IPS-18c (cell line): Measurements from ENCODE around the gene DEPDC7.
A peak's percentile ranks its signal among the peaks of the same experiment; 100 is the strongest.
"Not testable (repeated sequence)": the region's sequence is repeated elsewhere in the genome, so short reads cannot be mapped to it uniquely, and the experiment has no call there.

Experiments
- H3K4me3 ChIP-seq: 2 replicates; pipeline ENCODE4 v1.7.0; 2013; ENCODE audit warnings: low read depth, mild to moderate bottlenecking, low read length, moderate library complexity; ENCODE audit not compliant: insufficient read depth
- H3K9me3 ChIP-seq: one replicate; pipeline ENCODE4 v1.6.1; 2013; ENCODE audit warnings: mild to moderate bottlenecking, low read length, moderate library complexity; ENCODE audit not compliant: control insufficient read depth, insufficient read depth

DEPDC7 gene

GRCh38 chr11:33017478-33017877, 1.8 kb downstream of the DEPDC7 start:
- no peak overlapping the region for H3K4me3 ChIP-seq
- H3K9me3 ChIP-seq = peaks cover 2% of the 10 kb centered on the region

GRCh38 chr11:33017965-33018364, 2.3 kb downstream of the DEPDC7 start:
- Histone ChIP-seq H3K4me3 (no peak overlapping the region), H3K9me3 (peaks cover 2% of the 10 kb centered on the region)

- no peak overlapping the region for H3K4me3 ChIP-seq
- peaks cover 2% of the 10 kb centered on the region for H3K9me3 ChIP-seq
These were observed 3.2 kb downstream of the DEPDC7 start for GRCh38 chr11:33018840-33019239.

DNA sequence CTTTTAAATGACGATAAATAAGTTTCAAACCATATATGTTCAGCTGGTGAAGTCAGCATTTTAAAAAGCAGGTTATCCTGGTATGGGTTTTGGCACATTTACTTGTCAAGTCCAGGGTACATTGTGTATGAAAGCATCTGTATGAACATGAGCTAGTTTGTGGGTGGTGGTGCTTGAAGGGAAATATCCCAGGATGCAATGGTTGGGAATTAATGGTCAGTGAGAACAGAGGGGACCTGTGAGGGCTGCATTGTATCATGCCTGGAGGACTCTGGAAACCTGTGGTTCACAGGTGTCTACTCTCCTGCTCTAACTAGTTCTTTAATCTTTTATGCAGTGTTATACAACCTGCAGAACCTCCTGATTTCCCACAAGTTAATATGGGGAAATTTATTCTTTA, 5.8 kb downstream of the DEPDC7 start:
- H3K9me3 ChIP-seq = no peaks in the 10 kb centered on the region
- H3K4me3 ChIP-seq = no peak overlapping the region

GRCh38 chr11:33021937-33022336, 6.3 kb downstream of the DEPDC7 start:
- no peaks in the 10 kb centered on the region for H3K9me3 ChIP-seq
- H3K4me3 ChIP-seq = no peak overlapping the region

GRCh38 chr11:33025339-33025722, 9.7 kb downstream of the DEPDC7 start:
- Histone ChIP-seq H3K4me3 (no peak overlapping the region), H3K9me3 (no peaks in the 10 kb centered on the region)

DNA sequence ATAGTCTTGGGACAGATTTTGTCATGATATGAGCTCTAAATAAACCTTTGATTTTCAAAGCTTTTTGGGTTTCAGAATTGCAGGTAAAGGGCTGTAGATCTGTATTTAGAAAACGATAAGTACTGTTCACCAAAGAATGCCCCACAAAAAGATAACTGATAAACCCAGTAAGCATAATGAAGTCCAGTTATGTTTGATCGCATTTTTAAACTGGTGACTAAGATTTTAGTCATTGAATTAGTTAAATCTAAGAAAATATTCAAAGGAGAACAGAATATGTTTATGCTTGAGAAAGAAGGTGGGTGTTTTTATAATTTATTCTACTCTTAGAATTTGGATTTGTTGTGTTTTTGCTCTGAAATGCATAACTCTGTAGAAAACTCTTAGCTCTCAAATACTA, 11.6 kb downstream of the DEPDC7 start:
- H3K4me3 ChIP-seq = no peak overlapping the region
- no peaks in the 10 kb centered on the region for H3K9me3 ChIP-seq

- Histone ChIP-seq H3K9me3 (no peaks in the 10 kb centered on the region), H3K4me3 (no peak overlapping the region)
These were observed 12.3 kb downstream of the DEPDC7 start for GRCh38 chr11:33027846-33028536.

DNA sequence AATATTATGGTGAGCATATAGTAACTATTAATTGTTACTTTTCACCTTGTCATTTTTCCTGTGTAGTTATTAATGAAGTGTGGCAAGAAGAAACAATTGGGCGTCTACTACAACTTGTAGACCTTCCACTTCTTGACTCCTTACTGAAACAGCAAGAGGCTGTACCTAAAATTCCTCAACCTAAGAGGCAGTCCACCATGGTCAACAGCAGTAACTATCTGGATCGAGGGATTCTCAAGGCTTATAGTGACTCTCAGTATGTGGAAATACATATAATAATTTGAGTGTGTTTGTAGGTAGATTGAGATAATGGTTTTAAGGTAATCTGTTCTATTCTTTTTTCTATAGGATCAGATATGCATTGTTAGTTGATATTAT, 12.8 kb downstream of the DEPDC7 start:
- H3K9me3 ChIP-seq = no peaks in the 10 kb centered on the region
- H3K4me3 ChIP-seq = no peak overlapping the region

DNA sequence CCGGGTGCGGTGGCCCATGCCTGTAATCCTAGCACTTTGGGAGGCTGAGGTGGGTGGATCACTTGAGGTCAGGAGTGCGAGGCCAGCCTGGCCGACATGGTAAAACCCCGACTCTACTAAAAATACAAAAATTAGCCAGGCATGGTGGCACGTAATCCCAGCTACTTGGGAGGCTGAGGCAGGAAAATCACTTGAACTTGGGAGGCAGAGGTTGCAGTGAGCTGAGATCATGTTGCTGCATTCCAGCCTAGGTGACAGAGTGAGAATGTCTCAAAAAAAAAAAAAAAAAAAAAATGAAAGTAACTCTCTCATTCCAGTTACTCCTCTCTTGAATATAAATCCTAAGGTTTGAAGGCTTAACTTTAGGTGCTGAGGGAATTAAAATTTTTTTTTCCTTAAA, 13.5 kb downstream of the DEPDC7 start:
- H3K4me3 ChIP-seq, H3K9me3 ChIP-seq: not testable (repeated sequence)

GRCh38 chr11:33033493-33033892, 17.8 kb downstream of the DEPDC7 start:
- Histone ChIP-seq H3K9me3 (no peaks in the 10 kb centered on the region), H3K4me3 (no peak overlapping the region)

DNA sequence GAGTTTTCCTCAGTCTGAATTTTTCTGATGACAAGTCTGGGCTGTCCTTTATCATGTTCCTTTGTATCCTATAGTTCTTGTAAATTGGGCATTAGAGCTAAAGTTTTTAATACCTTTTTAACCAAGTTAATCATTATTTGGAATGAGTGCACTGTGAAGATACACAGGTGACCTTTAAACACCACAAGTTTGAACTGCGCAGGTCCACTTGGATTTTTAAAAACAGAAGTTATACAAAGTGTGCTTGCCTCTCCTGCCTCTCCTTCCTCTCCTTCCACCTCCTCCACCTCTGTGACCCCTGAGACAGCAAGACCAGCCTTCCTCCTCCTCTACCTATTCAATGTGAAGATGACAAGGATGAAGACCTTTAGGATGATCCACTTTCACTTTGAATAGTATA, 19.3 kb downstream of the DEPDC7 start:
- Histone ChIP-seq H3K4me3 (no peak overlapping the region), H3K9me3 (peaks cover 2% of the 10 kb centered on the region)

DNA sequence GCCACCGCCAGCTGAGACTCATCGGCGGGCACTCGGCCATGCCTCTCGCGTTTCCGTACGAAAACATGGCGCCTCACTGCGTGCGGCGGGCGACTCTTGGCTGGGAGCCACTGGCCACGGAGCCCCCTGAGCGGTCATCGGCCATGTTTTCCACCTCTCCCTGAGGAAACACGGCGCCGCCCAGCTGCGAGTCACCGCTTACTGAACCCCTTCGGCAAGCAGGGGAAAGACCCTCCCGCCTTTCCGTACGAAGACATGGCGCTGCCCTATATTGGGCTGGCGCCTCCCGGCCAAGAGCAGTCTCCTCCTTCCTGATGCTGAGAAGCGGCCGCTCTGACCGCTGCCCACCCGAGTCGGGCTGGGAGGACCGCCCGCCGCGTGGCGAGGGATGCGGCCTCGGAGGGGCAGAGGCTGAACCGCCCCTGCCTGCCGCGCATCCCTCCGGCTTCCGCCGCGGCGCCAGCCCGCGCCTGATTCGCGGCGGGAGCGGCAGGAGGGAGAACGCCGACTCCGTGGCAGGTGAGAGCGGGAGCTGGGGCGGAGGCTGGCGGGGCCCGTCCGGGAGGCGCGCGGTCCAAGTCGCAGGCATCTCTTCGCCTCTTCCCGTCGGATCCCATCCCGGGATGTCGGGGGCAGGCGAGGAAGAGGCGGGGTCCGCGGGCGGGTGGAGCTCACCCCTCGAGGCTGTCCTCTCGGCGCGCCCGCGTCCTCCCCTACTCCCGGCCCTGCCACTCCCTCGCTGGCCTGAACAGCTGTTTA, 23.8 kb downstream of the DEPDC7 start, which contains the start of gene TCP11L1:
Gene TCP11L1, plus strand, starts transcription at position 299 of the 759 bp plus-strand sequence. CDS start 4,202 bp downstream, outside the sequence.
- Histone ChIP-seq H3K9me3 (peaks cover 2% of the 10 kb centered on the region), H3K4me3 (peak within 1 kb of the TSS; percentile 98)

DNA sequence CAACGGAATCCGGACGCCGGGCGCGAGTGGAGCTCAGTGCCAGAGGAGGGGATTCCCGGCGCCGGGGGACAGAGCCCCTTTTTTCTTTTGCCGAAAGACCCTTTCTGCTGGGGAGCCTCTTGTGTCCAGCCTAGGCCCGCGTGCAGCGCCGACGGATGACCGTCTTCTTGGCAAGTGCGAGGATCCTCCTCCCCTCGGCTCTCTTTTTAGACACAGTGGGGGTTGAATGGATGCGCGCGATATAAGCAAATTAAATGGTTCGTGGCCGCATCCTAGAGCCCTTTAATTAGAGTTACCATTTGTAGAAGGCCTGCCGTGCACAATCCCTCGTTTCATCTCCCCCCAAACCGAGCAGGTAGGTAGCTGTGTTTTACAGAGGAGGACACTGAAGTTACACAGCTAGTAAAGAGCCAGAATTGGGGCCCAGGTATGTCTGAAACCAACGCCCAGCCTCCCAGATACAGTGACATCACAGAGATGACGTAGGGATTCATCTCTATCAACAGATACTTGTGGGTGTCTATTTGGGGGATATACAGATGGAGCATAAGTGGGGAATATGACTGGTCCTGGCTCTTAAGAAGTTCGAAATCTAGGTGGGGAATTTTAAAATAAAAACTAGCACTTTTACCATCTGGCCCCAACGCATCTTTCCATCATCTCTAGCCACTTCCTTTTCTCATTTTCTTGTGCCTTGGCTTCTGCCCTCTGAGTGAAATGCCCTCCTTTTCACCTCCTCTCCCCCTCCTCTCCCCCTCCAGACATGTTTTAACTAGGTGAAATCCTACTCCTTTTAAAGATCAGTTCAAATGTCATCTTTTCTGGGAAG, 24.6 kb downstream of the DEPDC7 start:
- peak overlapping the region; percentile 98 for H3K4me3 ChIP-seq
- peaks cover 2% of the 10 kb centered on the region for H3K9me3 ChIP-seq

GRCh38 chr11:33040862-33041453, 25.3 kb downstream of the DEPDC7 start:
- Histone ChIP-seq H3K9me3 (peaks cover 4% of the 10 kb centered on the region), H3K4me3 (peak overlapping the region; percentile 98; the same call in 1 of the 2 replicates)

DNA sequence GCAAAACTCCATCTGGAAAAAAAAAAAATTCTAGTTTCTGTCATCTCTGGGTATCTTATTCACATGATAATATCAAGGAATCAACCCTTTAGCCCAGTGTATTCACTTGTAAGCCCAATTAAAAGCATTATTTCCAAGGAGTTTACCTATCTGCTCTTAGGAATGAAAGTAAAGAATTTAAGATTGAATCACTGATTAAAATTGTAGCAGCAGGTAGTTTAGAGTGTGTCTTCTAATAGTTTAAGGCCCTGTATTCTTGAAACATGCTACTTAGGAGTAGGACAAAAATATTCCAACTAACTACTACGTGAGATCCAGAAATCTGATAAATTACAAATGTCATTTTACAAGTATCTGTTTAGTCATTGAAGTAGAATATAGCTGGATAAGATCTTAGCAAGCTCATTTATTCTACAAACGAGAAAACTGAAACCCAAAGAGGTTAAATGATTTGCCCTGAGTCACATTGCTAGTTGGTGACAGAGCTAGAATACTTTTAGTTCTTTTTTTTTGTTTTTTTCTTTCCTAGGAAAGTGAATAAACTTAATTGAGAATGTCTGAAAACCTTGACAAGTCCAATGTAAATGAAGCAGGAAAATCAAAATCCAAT, 27.6 kb downstream of the DEPDC7 start:
- H3K4me3 ChIP-seq = no peak overlapping the region
- H3K9me3 ChIP-seq = peaks cover 4% of the 10 kb centered on the region

DNA sequence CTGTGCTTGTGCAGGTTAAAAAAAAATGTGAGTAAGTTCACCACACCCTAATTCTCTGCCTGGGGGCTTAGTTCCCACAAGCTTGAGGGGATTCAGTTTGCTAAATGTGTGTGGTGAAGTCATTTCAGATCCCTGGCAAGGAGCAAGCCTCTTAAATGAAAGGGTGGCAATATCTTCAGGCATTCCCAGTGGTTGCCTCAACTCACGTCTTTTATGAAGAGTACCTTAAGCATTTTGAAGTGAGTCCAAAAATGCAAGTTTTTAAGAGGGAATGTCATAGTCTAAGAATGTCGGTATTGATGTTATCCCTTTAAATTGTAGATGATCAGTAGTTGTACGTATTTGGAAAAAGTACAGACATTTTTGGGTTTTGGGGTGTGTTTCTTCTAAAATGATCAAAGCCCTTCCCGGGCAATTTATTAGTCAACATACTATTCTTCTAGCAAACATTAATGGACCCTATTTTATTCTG, 28.6 kb downstream of the DEPDC7 start:
- Histone ChIP-seq H3K4me3 (no peak overlapping the region), H3K9me3 (peaks cover 4% of the 10 kb centered on the region)
